GM19351 (cell line): ENCODE data around the gene GNAQ.

Experiments
- ATAC-seq: cut with Tn5 transposase; IDR thresholded peaks from one replicate; pipeline ENCODE4 v1.9.1; 2021; ENCODE audit warnings: mild to moderate bottlenecking, moderate library complexity; ENCODE audit not compliant: unreplicated experiment

The GNAQ gene

GRCh38 chr9:77826116-77826515, 205.5 kb downstream of the GNAQ start:
- no peak for ATAC-seq

DNA sequence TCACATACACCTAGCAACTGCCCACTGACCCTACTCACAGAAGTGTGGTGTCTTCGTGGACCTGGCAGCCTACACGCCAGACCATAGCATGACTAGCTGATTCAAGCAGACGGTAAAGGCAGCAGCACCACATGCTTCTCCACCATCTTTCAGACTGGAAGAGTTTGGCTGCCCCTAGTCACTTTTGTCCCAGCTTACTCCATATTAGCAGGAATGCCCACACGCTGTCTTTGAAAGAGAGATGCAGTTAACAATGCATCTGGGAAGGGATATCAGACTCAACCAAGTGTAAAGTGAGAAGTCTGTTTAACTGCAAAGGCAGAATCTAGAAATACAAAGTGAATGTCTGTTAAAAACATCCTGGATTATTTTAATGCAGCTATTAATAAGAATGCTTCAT, 206.2 kb downstream of the GNAQ start:
- ATAC-seq: no peak

- ATAC-seq: no peak
Measured at GRCh38 chr9:77820293-77820954, 211.2 kb downstream of the GNAQ start.

- peak; percentile 75 for ATAC-seq
Measured at GRCh38 chr9:77819657-77820056, 212.0 kb downstream of the GNAQ start.

- peak; percentile 60 for ATAC-seq
Measured at GRCh38 chr9:77817590-77818311, 213.9 kb downstream of the GNAQ start.

DNA sequence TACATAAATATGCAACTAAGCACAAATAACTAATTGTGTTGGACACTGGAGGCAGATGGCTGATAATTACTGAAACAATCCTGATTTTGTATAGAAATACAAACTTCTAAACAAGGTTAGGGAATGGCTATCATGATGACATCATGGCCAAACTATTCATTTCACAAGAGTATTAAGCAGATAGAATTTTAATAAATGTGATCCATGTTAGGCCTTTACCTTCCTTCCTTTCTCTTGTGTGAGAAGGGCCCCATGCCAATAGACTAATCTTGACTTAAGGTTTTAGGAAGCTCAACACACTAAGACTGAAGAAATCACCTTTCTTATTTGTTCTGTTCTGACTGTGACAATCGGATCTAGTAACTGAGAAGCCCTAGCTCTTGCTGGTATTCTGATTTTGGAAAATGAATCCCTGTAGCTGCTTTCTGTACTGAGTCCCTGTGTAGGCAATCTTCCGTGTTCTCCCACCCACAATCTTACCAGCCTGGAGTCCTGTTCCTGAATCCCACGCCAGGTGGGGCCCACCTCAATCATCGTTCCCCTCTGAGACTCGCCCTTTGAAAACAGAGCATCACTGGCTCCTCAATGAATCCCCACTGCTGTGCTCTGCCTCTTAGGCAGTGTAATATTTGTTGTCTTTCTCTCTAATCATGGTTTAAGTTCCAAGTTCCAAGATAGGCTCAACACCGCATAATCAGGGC, 214.8 kb downstream of the GNAQ start:
- ATAC-seq: no peak

- no peak for ATAC-seq
Measured at GRCh38 chr9:77815260-77815659, 216.4 kb downstream of the GNAQ start.

DNA sequence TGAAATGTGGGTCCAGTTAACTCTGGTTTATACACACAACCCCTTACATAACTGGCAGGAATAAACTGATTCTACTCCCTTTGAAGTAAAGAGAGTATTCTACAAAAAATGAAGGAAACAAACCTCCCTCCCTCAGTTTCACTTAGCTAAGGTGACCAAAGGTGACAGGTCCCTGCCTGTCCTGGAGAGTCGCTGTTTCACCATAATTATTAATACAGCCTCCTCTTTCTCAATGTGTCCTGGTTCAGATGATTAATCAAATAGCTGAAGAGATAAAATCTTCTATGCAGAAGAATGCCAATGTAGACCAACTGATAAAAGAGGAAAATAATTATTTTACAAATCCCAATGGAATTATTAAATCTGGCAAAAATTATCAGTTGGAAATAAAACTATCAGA, 219.8 kb downstream of the GNAQ start:
- ATAC-seq: no peak

DNA sequence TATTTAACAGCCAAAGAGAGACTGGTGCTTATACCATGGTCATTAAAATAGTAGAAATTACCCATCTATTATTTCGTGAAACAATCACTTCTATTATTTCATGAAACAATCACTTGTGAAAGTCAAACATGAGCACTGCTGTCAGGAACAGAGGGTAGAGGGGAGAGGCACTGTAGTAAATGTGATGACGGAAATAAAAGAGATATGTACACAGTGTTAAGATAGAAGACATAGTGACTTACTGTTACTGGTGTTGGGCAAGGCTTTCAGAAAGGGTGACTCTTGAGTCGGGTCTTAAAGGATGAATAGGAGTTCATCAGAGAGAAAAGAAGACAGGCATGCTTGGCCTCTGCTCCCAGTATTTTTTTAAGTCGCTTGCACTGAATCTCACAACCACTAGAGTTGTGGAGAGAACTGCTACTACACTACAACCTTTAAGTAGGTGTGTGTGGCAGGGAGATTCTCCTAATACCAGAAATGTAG, 220.9 kb downstream of the GNAQ start:
- ATAC-seq: no peak

GRCh38 chr9:77810047-77810446, 221.6 kb downstream of the GNAQ start:
- no peak for ATAC-seq

DNA sequence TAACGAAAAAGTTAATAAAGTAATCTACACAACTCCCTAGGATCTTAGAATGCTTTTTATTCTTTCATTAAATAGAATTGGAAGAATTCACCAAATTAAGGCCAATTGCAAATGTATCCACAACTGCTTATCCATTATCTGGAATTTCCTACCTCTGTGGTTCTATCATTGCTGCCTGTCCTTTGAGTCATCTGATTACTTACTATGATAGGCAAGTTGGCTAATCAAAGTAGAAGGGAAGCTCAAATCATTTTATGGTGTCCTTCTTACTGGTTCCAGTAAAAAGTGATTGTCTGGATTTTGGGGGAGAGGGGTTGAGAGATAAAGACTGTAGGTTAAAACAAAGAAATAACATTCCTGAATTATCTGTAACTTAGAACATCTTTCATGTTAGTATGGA, 222.1 kb downstream of the GNAQ start:
- no peak for ATAC-seq

DNA sequence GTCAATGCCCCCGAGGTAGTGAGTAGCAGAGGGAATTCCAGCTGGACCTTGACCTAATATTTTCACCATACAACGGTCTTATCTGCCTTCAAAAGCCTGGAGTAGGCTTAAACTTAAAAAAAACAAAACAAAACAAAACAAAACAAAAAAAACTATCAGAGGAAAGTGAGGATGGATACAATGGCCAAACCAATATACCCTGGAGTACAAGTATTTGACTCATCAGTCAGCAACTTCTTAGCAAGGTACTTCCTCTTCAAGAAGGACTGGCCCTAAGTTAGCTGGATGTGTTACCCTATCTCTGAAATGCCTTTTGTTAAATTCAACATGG, 222.9 kb downstream of the GNAQ start:
- ATAC-seq: no peak

GRCh38 chr9:77807846-77808750, 223.5 kb downstream of the GNAQ start:
- ATAC-seq: no peak

- ATAC-seq: no peak
Measured at GRCh38 chr9:77807281-77807683, 224.3 kb downstream of the GNAQ start.

DNA sequence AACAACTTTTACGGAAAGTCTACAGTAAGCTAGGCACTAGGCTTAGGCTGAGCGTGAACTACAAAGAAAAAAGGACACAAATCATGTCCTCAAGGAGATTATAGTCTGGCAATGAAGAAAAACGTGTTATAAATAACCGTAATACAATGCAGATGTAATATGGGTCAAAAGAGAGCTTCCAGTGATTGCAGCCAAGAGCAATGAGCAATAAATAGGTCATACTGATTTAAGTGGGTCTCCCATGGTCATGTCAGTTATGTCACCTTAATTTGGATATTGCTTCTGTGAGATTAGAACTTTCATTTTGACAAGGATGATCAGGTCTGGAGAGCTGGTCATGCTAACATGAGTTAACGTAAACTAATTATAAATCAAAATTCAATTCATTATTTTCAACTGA, 224.9 kb downstream of the GNAQ start:
- ATAC-seq: no peak

DNA sequence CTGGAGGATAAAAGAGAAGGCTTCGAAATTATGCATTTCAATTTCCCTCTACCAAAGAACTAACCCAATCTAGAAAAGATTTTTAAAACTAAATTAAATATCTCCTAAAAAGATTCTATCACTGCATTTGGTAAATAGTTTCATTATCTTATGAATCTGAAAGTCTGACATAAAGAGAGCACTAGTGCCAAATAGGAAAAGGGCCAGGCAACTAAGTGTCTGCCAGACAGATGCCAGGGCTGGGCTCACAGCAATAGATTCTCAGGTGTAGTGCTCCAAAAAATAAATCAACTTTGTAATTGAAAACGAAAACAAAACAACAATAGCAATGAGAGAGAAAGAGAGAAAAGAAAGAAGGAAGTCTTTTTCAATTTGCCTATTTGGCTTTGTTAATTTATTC, 225.8 kb downstream of the GNAQ start:
- no peak for ATAC-seq

- ATAC-seq: no peak
Measured at GRCh38 chr9:77803423-77803822, 228.2 kb downstream of the GNAQ start.

DNA sequence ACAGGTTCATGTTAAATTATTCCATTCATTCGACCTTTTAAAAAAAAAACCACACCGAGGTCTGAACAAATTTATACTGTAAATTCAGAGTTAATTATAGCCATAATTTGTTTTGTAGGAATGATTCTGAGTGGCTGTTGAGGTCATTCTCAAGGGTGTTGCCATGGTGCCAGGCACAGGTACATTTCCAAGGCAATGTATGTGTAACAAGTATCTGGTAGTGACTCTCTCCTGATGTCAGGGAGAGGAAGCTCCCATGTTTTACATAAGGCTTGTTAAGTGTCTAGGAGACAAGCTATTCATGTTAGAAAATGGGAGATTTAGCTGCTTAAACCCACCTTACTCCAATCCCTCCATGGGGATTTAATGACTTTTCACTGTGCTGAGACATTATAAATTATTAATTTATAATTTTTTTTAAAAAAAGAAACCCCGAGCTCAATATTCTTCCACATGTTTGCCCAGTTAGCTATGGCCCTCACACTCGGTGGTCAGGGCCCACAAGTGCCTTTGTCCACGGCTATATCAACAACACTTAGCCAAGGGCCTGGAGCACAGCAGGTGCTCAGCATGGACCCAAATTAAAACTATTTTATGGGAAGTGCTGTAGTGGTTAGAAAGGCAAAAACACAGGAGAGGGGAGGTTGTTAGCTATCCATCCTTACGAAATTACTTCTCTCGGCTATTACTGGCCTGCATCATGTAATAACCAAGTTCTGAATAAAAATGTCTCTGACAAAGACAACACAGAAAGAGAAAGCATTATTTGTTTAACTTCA, 228.9 kb downstream of the GNAQ start:
- ATAC-seq: no peak

- ATAC-seq: no peak
Measured at GRCh38 chr9:77802064-77802463, 229.5 kb downstream of the GNAQ start.

DNA sequence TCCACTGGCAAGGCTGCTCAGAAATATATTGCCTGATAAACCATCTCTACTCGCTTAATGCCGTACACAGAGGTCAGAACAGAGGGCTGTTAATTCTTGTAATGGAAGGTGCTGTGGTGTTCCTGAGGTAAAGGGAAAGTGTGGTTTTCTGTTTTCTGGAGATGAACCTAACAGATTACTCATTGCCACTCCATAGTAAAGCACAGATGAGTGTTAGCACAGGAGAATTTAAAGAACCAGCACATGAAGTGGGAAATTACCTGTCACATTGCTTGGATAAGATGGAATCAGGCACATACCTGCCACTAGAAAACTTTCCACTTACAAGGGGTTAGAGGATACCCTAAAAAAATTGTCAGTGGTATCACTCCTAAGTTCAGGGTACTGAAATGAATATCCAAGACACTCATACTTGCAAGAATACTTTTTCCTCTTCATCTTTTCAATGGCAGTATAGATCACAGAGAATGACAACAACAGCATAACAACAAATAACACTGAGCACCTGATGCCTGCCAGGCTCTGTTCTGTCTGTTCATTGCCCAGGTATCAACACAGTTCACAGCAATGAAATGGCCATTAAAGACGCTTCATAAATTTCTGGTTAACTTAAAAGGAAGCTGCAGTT, 230.6 kb downstream of the GNAQ start:
- no peak for ATAC-seq
